ENCODE data around the gene PPP1CA.
"Not testable (repeated sequence)": the region's sequence is repeated elsewhere in the genome, so short reads cannot be mapped to it uniquely, and the experiment has no call there.

The PPP1CA gene

GRCh38 chr11:67404515-67405195 lies 3.0 kb upstream of the PPP1CA start:
- no peak for DNase-seq (ENCODE audit: low read depth, low spot score)

GRCh38 chr11:67403085-67403484 lies 1.4 kb upstream of the PPP1CA start:
- DNase-seq (ENCODE audit: low read depth, low spot score): not testable (repeated sequence)

DNA sequence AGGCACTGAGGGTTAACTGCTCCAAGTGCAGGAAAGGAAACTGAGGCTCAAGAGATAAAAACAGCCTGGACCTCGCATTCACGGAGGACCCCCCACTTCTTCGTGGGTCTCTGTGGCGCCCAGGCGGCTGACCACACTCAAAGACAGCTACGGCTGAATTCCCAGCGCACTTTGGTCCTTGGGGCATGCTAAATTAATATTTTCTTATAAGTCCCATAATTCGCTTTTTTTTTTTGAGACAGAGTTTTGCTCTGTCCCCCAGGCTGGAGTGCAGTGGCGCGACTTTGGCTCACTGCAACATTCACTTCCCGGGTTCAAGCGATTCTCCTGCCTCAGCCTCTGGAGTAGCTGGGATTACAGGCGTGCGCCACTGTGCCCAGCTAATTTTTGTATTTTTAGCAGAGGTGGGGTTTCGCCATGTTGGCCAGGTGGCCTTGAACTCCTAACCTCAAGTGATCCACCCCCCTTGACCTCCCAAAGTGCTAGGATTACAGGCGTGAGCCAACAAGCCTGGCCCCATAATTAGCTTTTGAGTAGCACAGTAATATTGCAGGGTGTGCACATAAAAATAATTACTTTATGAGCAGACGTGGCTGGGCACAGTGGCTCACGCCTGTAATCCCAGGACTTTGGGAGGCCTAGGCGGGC lies 658 bp upstream of the PPP1CA start:
- not testable (repeated sequence) for DNase-seq (ENCODE audit: low read depth, low spot score)

GRCh38 chr11:67400942-67401494 lies 640 bp downstream of the PPP1CA start:
- no peak for DNase-seq (ENCODE audit: low read depth, low spot score)

GRCh38 chr11:67400251-67400941 lies 1.3 kb downstream of the PPP1CA start:
- no peak for DNase-seq (ENCODE audit: low read depth, low spot score)

GRCh38 chr11:67398661-67399563 lies 2.7 kb downstream of the PPP1CA start:
- DNase-seq (ENCODE audit: low read depth, low spot score): no peak

DNA sequence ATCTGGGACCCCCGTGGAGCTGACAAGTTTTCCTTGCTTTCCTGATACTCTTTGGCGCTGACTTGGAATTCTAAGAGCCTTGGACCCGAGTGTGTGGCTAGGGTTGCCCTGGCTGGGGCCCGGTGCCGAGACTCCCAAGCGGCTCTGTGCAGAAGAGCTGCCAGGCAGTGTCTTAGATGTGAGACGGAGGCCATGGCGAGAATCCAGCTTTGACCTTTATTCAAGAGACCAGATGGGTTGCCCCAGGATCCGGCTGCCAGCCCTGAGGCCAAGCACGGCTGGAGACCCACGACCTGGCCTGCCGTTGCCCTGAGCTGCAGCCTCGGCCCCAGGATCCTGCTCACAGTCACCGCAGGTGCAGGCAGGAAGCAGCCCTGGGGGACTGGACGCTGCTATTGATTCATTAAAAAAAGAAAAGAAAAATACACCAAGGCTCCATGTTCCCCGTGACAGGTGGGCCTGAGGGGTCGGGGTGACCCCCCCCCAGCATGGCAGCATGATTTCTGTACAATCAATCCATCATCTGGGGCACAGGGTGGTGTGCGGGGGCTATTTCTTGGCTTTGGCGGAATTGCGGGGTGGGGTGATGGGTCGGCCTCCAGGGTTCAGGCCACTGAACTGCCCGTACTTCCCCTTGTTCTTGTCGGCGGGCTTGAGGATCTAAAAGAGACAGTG lies 3.5 kb downstream of the PPP1CA start:
- DNase-seq (ENCODE audit: low read depth, low spot score): no peak

GRCh38 chr11:67397536-67397935 lies 4.1 kb downstream of the PPP1CA start:
- no peak for DNase-seq (ENCODE audit: low read depth, low spot score)

DNA sequence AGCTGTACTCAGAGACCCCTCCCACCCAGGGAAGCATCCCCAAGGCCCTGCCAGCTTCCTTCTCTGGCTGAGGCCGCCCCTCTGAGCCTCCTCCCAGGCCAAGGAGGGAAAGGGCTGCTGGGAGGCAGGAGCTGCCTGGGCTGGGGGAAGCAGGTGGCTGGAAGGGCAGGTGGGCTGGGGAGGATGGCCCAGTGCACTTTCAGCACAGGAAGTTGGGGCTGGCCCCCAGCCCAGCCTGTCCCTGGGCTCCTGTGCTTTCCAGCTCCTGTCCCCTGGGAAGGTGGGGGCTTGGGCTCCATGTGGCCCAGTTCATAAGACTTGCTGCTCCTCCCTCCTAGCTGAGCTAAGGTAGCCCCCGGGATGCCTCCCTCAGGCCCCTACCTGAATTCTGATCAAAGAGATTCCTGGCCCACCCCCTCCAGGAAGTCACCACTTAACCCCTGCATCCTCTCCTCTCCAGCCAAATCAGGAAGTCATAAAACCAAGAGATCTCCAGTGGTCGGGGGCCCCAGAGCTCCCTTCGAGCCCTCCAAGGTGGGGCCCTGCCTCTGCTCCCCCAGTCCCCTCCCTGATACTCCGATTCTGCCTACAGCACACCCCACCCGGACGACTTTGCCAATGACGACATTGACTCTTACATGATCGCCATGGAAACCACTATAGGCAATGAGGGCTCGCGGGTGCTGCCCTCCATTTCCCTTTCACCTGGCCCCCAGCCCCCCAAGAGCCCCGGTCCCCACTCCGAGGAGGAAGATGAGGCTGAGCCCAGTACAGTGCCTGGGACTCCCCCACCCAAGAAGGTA lies 4.9 kb downstream of the PPP1CA start:
- no peak for DNase-seq (ENCODE audit: low read depth, low spot score)

- DNase-seq (ENCODE audit: low read depth, low spot score): no peak
Observed at GRCh38 chr11:67396259-67396581, 5.4 kb downstream of the PPP1CA start.

DNA sequence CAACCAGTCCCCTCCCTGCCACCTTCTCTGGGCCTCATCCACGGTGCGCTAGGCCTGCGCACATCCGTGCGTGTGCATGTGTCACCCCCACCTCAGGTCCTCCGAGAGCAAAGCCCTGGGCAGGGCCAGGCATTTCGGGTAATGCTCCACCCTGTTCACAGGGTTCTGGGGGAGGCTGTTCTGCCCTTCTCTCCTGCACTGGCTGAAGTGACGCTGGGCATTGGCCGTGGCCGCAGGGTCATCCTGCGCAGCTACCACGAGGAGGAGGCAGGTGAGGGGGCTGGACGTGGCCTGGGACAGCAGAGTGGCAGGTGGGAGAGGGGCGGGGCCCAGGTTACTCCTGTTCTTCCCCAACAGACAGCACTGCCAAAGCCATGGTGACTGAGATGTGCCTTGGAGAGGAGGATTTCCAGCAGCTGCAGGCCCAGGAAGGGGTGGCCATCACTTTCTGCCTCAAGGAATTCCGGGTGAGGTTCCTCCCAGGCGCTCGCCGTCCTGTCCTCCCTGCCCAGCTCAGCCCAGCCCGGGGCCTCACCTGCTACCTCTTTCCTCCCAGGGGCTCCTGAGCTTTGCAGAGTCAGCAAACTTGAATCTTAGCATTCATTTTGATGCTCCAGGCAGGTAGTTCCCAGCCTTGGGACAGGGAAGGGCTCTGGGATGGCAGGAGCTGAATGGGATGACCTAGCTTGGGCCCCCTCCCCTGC lies 6.0 kb downstream of the PPP1CA start:
- DNase-seq (ENCODE audit: low read depth, low spot score): no peak

- DNase-seq (ENCODE audit: low read depth, low spot score): no peak
Observed at GRCh38 chr11:67393990-67394389, 7.7 kb downstream of the PPP1CA start.

DNA sequence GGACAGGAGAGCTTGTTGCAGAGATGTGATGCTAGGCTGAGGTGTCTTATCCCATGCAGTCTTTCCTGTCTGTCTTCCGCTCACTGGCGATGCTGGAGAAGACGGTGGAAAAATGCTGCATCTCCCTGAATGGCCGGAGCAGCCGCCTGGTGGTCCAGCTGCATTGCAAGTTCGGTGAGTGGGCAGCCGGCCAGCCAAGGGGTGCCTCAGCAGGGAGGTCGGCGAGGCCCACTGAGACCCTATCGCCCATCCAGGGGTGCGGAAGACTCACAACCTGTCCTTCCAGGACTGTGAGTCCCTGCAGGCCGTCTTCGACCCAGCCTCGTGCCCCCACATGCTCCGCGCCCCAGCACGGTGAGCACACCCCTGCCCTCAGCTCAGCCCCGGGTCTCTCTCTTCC lies 8.2 kb downstream of the PPP1CA start:
- DNase-seq (ENCODE audit: low read depth, low spot score): no peak

DNA sequence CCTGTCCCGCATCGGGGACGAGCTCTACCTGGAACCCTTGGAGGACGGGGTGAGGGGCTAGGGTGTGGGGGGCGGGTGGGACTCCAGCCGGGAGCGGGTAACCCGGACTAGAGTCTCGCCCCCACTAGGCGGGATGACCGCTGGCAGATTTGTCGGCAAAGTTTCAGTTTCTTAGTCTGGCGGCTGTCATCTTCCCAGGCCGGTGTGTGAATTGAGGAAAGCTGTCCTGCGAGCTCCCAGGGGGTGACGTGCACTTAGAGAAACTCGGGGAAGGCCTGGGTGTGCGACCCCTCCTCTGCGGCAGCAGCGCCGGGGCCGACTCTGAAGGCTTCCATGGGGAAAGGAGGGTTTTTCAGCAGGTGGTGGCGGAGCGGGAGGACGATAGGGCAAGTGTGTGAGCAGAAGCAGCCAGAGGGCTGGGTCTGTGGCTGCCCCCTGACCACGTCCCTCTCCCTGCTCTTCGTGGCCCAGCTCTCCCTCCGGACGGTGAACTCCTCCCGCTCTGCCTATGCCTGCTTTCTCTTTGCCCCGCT lies 9.4 kb downstream of the PPP1CA start:
- DNase-seq (ENCODE audit: low read depth, low spot score): no peak

- peak; percentile 68 for DNase-seq (ENCODE audit: low read depth, low spot score)
Observed at GRCh38 chr11:67391304-67392182, 10.1 kb downstream of the PPP1CA start, which contains the start of gene RAD9A. Gene RAD9A, plus strand, starts transcription at chr11:67391986. Its CDS starts 59 bp downstream, at chr11:67392045.

- DNase-seq (ENCODE audit: low read depth, low spot score): no peak
Observed at GRCh38 chr11:67390947-67391303, 10.7 kb downstream of the PPP1CA start.

DNA sequence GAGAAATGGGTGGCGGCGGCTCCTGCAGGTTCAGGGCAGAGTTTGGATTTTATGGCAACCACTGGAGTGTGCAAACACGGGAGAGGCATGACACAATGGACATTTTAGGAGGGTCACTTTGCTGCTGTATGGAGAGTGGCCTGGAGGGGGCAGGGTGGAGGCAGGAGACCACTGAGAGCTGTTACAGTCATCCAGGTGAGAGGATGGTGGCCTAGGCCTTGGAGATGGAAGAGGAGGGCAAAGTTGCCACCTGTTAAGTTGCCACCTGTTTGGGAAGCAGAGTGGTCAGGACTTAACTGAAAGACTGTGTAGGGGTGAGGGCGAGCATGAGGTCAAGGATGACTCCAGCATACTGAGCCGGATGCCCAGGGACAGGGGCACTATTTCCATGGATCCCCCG lies 12.2 kb downstream of the PPP1CA start:
- no peak for DNase-seq (ENCODE audit: low read depth, low spot score)

DNA sequence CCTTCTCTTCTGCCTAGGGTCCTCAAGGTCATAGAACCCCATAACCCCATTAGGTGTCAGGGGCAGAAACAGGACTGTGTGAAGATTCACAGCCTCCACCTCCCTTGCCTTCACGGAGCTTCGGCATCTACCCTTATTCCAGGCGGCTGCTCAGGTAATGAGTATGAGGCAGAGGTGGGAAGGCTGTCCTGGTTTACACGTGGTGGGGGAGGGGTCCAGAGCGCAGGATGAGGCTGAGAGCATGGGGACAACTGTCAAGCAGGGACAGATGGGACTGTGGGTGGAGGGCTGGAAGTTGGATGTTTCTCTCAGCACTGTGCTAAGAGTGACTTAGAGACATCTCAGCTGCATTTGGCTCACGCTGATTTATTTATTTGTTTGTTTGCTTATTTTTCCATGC lies 14.1 kb downstream of the PPP1CA start:
- no peak for DNase-seq (ENCODE audit: low read depth, low spot score)
